H1 (cell line): ENCODE data around the gene CADM2. TPM values are rescaled to one million over a fixed set of nuclear protein-coding genes. Genes with fewer than 3 reads are reported as not detected.

ENCODE experiments used
- CTCF ChIA-PET: fragments of 300-600 bp; sonication (Branson Sonifier 250); formaldehyde crosslinking; loops from one replicate; lab custom pipeline; 2021; ENCODE audit not compliant: partially characterized antibody; lab: Charles Lee
- POLR2A ChIA-PET: fragments of 300-600 bp; sonication (Branson Sonifier 250); formaldehyde crosslinking; loops from one replicate; lab custom pipeline; 2021; ENCODE audit warnings: inconsistent platforms; ENCODE audit not compliant: partially characterized antibody; lab: Charles Lee
- DNase-seq, 2 experiments: peaks; one replicate each; pipeline versions ENCODE4 v3.0.0 to v3.0.0-alpha.2; 2010 to 2022; ENCODE audit warnings: low spot score in 2 of 2, low read depth in 1 of 2, mixed read lengths in 1 of 2
- FAIRE-seq: peaks from 2 replicates; lab custom pipeline; 2011; peaks lifted over from hg19 to GRCh38; lab: Jason Lieb, UNC
- H2AFZ ChIP-seq: 2 replicates; pipeline ENCODE4 v1.8.1; 2012; ENCODE audit warnings: low read length, inconsistent platforms
- H2AK5ac ChIP-seq: 2 replicates; pipeline ENCODE4 v1.6.1; 2013; ENCODE audit warnings: low read depth, low read length
- H2BK120ac ChIP-seq: replicated peaks from 2 replicates; pipeline ENCODE3; 2013; ENCODE audit warnings: low read depth, low read length, inconsistent platforms
- H2BK12ac ChIP-seq: 2 replicates; pipeline ENCODE4 v1.6.1; 2013; ENCODE audit warnings: low read depth, low read length
- H2BK15ac ChIP-seq: 2 replicates; pipeline ENCODE4 v1.6.1; 2013; ENCODE audit warnings: low read length
- H2BK20ac ChIP-seq: 2 replicates; pipeline ENCODE4 v1.6.1; 2013; ENCODE audit warnings: low read length
- H2BK5ac ChIP-seq: 2 replicates; pipeline ENCODE4 v1.6.1; 2013; ENCODE audit warnings: low read depth, low read length
- H3K14ac ChIP-seq: 2 replicates; pipeline ENCODE4 v1.6.1; 2013; ENCODE audit warnings: inconsistent platforms; ENCODE audit not compliant: insufficient read length
- H3K18ac ChIP-seq: 2 replicates; pipeline ENCODE4 v1.6.1; 2013; ENCODE audit warnings: low read length; ENCODE audit errors: extremely low read depth
- H3K23ac ChIP-seq: 2 replicates; pipeline ENCODE4 v1.6.1; 2013; ENCODE audit warnings: inconsistent platforms; ENCODE audit not compliant: insufficient read length
- H3K23me2 ChIP-seq: 2 replicates; pipeline ENCODE4 v1.6.1; 2013; ENCODE audit warnings: low read depth, low read length
- H3K27ac ChIP-seq: 2 replicates; pipeline ENCODE4 v1.6.1; 2011; ENCODE audit warnings: low read depth, low read length, inconsistent platforms
- H3K27me3 ChIP-seq, 4 experiments: replicated peaks in 1 of 4; 1 replicate in 1 of 4; 2 replicates in 3 of 4; pipeline versions ENCODE4 v1.6.1 to v1.8.1; 2011 to 2013; ENCODE audit warnings: low read length in 3 of 4, mild to moderate bottlenecking in 3 of 4, inconsistent platforms in 2 of 4, mixed read lengths in 2 of 4, moderate library complexity in 1 of 4; ENCODE audit not compliant: control insufficient read depth in 3 of 4, insufficient read depth in 3 of 4; ENCODE audit errors: extremely low read depth in 1 of 4
- H3K36me3 ChIP-seq, 4 experiments: 2 replicates each; pipeline versions ENCODE4 v1.6.1 to v1.8.1; 2011 to 2013; ENCODE audit warnings: mild to moderate bottlenecking in 4 of 4, low read length in 3 of 4, moderate library complexity in 2 of 4, control low read depth in 1 of 4, inconsistent platforms in 1 of 4; ENCODE audit not compliant: insufficient read depth in 4 of 4, control insufficient read depth in 2 of 4
- H3K4ac ChIP-seq: replicated peaks from 2 replicates; pipeline ENCODE3; 2013; ENCODE audit warnings: low read length, low read depth, mixed read lengths, inconsistent platforms; ENCODE audit not compliant: insufficient read length
- H3K4me1 ChIP-seq, 4 experiments: replicated peaks in 1 of 4; 1 replicate in 1 of 4; 2 replicates in 3 of 4; pipeline versions ENCODE4 v1.6.1 to v1.8.1; 2011 to 2013; ENCODE audit warnings: low read length in 3 of 4, inconsistent platforms in 2 of 4, mixed read lengths in 1 of 4; ENCODE audit not compliant: insufficient read depth in 4 of 4, control insufficient read depth in 3 of 4
- H3K4me2 ChIP-seq, 2 experiments: 2 replicates each; pipeline versions ENCODE4 v1.6.1 to v1.8.1; 2011 to 2013; ENCODE audit warnings: low read depth in 2 of 2, low read length in 2 of 2, control low read depth in 1 of 2, inconsistent platforms in 1 of 2, mild to moderate bottlenecking in 1 of 2; ENCODE audit not compliant: insufficient read depth in 1 of 2
- H3K4me3 ChIP-seq, 4 experiments: fragments of 200-600, 300-600 bp in 1 of 4; sonication (generic), shearing (Covaris generic), sonication (Bioruptor Twin) in 1 of 4; 2 replicates each; pipeline versions ENCODE4 v1.5.1 to v1.8.1; 2011 to 2016; ENCODE audit warnings: low read length in 4 of 4, low read depth in 3 of 4, control low read depth in 2 of 4, inconsistent platforms in 2 of 4, mild to moderate bottlenecking in 2 of 4, mixed read lengths in 1 of 4, moderate library complexity in 1 of 4; ENCODE audit not compliant: insufficient read depth in 2 of 4; ENCODE audit errors: extremely low read depth in 1 of 4
- H3K56ac ChIP-seq: replicated peaks from 2 replicates; pipeline ENCODE3; 2013; ENCODE audit warnings: low read depth, mild to moderate bottlenecking, mixed read lengths, low read length, inconsistent platforms; ENCODE audit not compliant: insufficient read length
- H3K79me1 ChIP-seq: 2 replicates; pipeline ENCODE4 v1.6.1; 2013; ENCODE audit warnings: low read depth, low read length, control low read depth
- H3K79me2 ChIP-seq, 2 experiments: 2 replicates each; pipeline versions ENCODE4 v1.6.1 to v1.8.1; 2012 to 2013; ENCODE audit warnings: low read length in 2 of 2, mild to moderate bottlenecking in 2 of 2, inconsistent platforms in 1 of 2; ENCODE audit not compliant: insufficient read depth in 2 of 2, control insufficient read depth in 1 of 2
- H3K9ac ChIP-seq, 4 experiments: replicated peaks in 1 of 4; 1 replicate in 1 of 4; 2 replicates in 3 of 4; pipeline versions ENCODE4 v1.6.1 to v1.8.1; 2011 to 2013; ENCODE audit warnings: low read depth in 3 of 4, low read length in 3 of 4, control low read depth in 2 of 4, mild to moderate bottlenecking in 2 of 4, moderate library complexity in 2 of 4, inconsistent platforms in 1 of 4; ENCODE audit errors: extremely low read depth in 1 of 4
- H3K9me3 ChIP-seq, 2 experiments: 2 replicates each; pipeline versions ENCODE4 v1.6.1 to v1.8.1; 2012 to 2013; ENCODE audit warnings: mild to moderate bottlenecking in 2 of 2, moderate library complexity in 2 of 2, control low read depth in 1 of 2, inconsistent platforms in 1 of 2, low read depth in 1 of 2, low read length in 1 of 2, mixed read lengths in 1 of 2; ENCODE audit not compliant: insufficient read depth in 2 of 2
- H4K20me1 ChIP-seq, 2 experiments: replicated peaks in 1 of 2; 2 replicates each; pipeline versions ENCODE3 to v1.8.1; 2011 to 2013; ENCODE audit warnings: inconsistent platforms in 2 of 2, low read length in 2 of 2, mild to moderate bottlenecking in 1 of 2; ENCODE audit not compliant: insufficient read depth in 2 of 2, control insufficient read depth in 1 of 2
- H4K5ac ChIP-seq: 2 replicates; pipeline ENCODE4 v1.6.1; 2013; ENCODE audit warnings: low read length, low read depth, mixed read lengths, inconsistent platforms; ENCODE audit not compliant: insufficient read length
- H4K8ac ChIP-seq: 2 replicates; pipeline ENCODE4 v1.8.0; 2013; ENCODE audit warnings: mild to moderate bottlenecking, moderate library complexity, low read length, inconsistent platforms; ENCODE audit not compliant: insufficient read depth; ENCODE audit errors: extremely low read depth
- H4K91ac ChIP-seq: replicated peaks from 2 replicates; pipeline ENCODE3; 2013; ENCODE audit warnings: low read length, mixed read lengths, inconsistent platforms; ENCODE audit not compliant: insufficient read length
- CHD1 ChIP-seq: IDR thresholded peaks from 2 replicates; pipeline ENCODE4 v1.6.1; 2012; ENCODE audit warnings: low read depth, low read length, improper control_type of control experiment
- CTBP2 ChIP-seq: IDR thresholded peaks from 2 replicates; pipeline ENCODE4 v1.7.0; 2011; ENCODE audit warnings: borderline replicate concordance, mild to moderate bottlenecking, moderate library complexity, mixed read lengths, low read length; ENCODE audit not compliant: insufficient read depth, insufficient read length
- GABPA ChIP-seq: IDR thresholded peaks from 2 replicates; pipeline ENCODE4 v1.6.1; 2011; ENCODE audit warnings: mild to moderate bottlenecking, low read length, moderate library complexity, borderline replicate concordance; ENCODE audit not compliant: insufficient read depth
- HDAC2 ChIP-seq, 2 experiments: fragments of 300-600 bp in 1 of 2; sonication (generic) in 1 of 2; IDR thresholded peaks; 2 replicates each; pipeline ENCODE4 v1.6.1; 2011 to 2012; ENCODE audit warnings: low read depth in 2 of 2, low read length in 2 of 2, mild to moderate bottlenecking in 2 of 2, moderate library complexity in 2 of 2, borderline replicate concordance in 1 of 2, inconsistent platforms in 1 of 2
- JUND ChIP-seq: IDR thresholded peaks from 2 replicates; pipeline ENCODE4 v1.6.1; 2011; ENCODE audit warnings: mild to moderate bottlenecking, improper control_type of control experiment, low read length
- KDM1A ChIP-seq: fragments of 200-600, 300-600 bp; sonication (generic); IDR thresholded peaks from 2 replicates; pipeline ENCODE4 v1.7.1; 2016; ENCODE audit warnings: mild to moderate bottlenecking, low read length, borderline replicate concordance
- NRF1 ChIP-seq: IDR thresholded peaks from 2 replicates; pipeline ENCODE4 v1.6.1; 2011; ENCODE audit warnings: mild to moderate bottlenecking, low read depth, low read length, improper control_type of control experiment
- RAD21 ChIP-seq, 2 experiments: IDR thresholded peaks in 1 of 2; conservative IDR thresholded peaks in 1 of 2; 2 replicates each; pipeline ENCODE4 v1.6.1; 2011; ENCODE audit warnings: low read depth in 2 of 2, low read length in 2 of 2, improper control_type of control experiment in 1 of 2, inconsistent platforms in 1 of 2, mild to moderate bottlenecking in 1 of 2, moderate library complexity in 1 of 2
- RFX5 ChIP-seq: IDR thresholded peaks from 2 replicates; pipeline ENCODE4 v1.6.1; 2011; ENCODE audit warnings: low read depth, low read length, improper control_type of control experiment, borderline replicate concordance
- RXRA ChIP-seq: IDR thresholded peaks from 2 replicates; pipeline ENCODE4 v1.6.1; 2011; ENCODE audit warnings: low read depth, mild to moderate bottlenecking, low read length, moderate library complexity; ENCODE audit not compliant: insufficient read depth
- SIN3A ChIP-seq, 2 experiments: IDR thresholded peaks in 1 of 2; conservative IDR thresholded peaks in 1 of 2; 2 replicates each; pipeline ENCODE4 v1.6.1; 2011 to 2012; ENCODE audit warnings: low read length in 2 of 2, improper control_type of control experiment in 1 of 2, low read depth in 1 of 2, mild to moderate bottlenecking in 1 of 2
- SIRT6 ChIP-seq: IDR thresholded peaks from one replicate; pipeline ENCODE4 v1.7.1; 2012; ENCODE audit warnings: low read length, inconsistent platforms
- SP2 ChIP-seq: IDR thresholded peaks from 2 replicates; pipeline ENCODE4 v1.6.1; 2012; ENCODE audit warnings: mild to moderate bottlenecking, low read length, inconsistent platforms
- SUZ12 ChIP-seq: fragments of 200-600 bp; sonication (generic); IDR thresholded peaks from 2 replicates; pipeline ENCODE4 v1.6.1; 2012; ENCODE audit warnings: mild to moderate bottlenecking, inconsistent platforms, low read length, moderate library complexity, mixed read lengths
- WGBS, 2 experiments: shearing (Covaris generic) in 1 of 2; methylation state at CpG; one replicate each; pipeline versions ENCODE4 v1.1.6 to v1.1.7; 2013 to 2015; ENCODE audit warnings: low lambda C conversion rate in 2 of 2, mixed read lengths in 2 of 2, inconsistent platforms in 1 of 2, low coverage in 1 of 2, missing lambda C conversion rate in 1 of 2; ENCODE audit not compliant: insufficient replicate concordance in 2 of 2, insufficient coverage in 1 of 2, insufficient read length in 1 of 2; ENCODE audit errors: extremely low coverage in 1 of 2, missing lambda C conversion rate in 1 of 2; 5-methylcytosine and 5-hydroxymethylcytosine counted together
- polyA plus RNA-seq, 7 experiments: library from polyadenylated mRNA; depleted of rRNA in 3 of 7; stranded (reverse) in 5 of 7; unstranded in 2 of 7; fragments of >200 nt in 5 of 7; fragments of 200-250 nt in 2 of 7; gene quantifications; 1 replicate in 5 of 7; 2 replicates in 1 of 7; 4 replicates in 1 of 7; pipeline versions ENCODE4 v1.2.1 to v1.2.3, GENCODE V29; 2011 to 2013; ENCODE audit warnings: missing spikeins in 2 of 7, mixed read lengths in 2 of 7
- total RNA-seq: library from RNA; stranded (reverse); fragmentation: NEBNext Ultra II Directional; extraction: Animal tissue kit (Norgen Biotek cat#: 25700); gene quantifications from 2 replicates; pipeline ENCODE4 v1.2.1, GENCODE V29; 2021

The CADM2 gene
- total and polyA plus RNA-seq, 2 of the 8 experiments (the other 6 are each of a cell fraction or from before 2014, with no cell fraction given) = 14.9 to 20.9 TPM

- Histone ChIP-seq H4K8ac (no peak overlapping the region), H2BK12ac (no peak overlapping the region), H4K5ac (no peak overlapping the region), H3K9ac (no peak overlapping the region), H2AK5ac (no peak overlapping the region), H2BK120ac (no peak overlapping the region), H3K79me2 (no peaks in the 10 kb centered on the region), H2BK20ac (no peak overlapping the region), H3K27me3 (no peaks in the 10 kb centered on the region), H4K20me1 (no peaks in the 10 kb centered on the region), H3K4me2 (no peak overlapping the region), H4K91ac (no peak overlapping the region), H3K23ac (no peak overlapping the region), H3K9me3 (no peaks in the 10 kb centered on the region), H3K4me1 (no peaks in the 10 kb centered on the region), H3K18ac (no peak overlapping the region), H3K14ac (no peak overlapping the region), H2AFZ (no peak overlapping the region), H3K36me3 (no peaks in the 10 kb centered on the region), H2BK15ac (no peak overlapping the region), H3K4me3 (no peak overlapping the region), H3K27ac (no peak overlapping the region), H3K79me1 (no peaks in the 10 kb centered on the region), H3K56ac (no peak overlapping the region), H3K4ac (no peak overlapping the region), H2BK5ac (no peak overlapping the region), H3K23me2 (no peaks in the 10 kb centered on the region)
- ChIA-PET CTCF (interaction anchor here (0.7 kb wide), 1 partner anchor 148 kb away, joined by 3 read pairs; no protein-coding TSS in a partner anchor), POLR2A (no interaction called here)
- 97% methylated on average over 3 of the region's 3 CpGs; no CpG with 5 or more reads in 1 of the 2 experiments for WGBS, 2 experiments
- DNase-seq (no peak), FAIRE-seq (no peak)
- TF ChIP-seq RXRA (no peak), KDM1A (no peak), CTBP2 (no peak), NRF1 (no peak), CHD1 (no peak), SP2 (no peak), SIRT6 (no peak), JUND (no peak), SIN3A (conservative IDR thresholded peaks at IDR 0.05 in 1 of 2, IDR thresholded peaks at IDR 0.05 in 1 of 2; ENCODE audit: low read depth in 1 of 2, low read length in 2 of 2) (no peak), HDAC2 (IDR thresholded peaks at IDR 0.05; ENCODE audit: borderline replicate concordance in 1 of 2, low read depth in 2 of 2, low read length in 2 of 2) (no peak), SUZ12 (no peak), RFX5 (no peak), RAD21 (IDR thresholded peaks at IDR 0.05 in 1 of 2, conservative IDR thresholded peaks at IDR 0.05 in 1 of 2; ENCODE audit: low read depth in 2 of 2, low read length in 2 of 2) (no peak), GABPA (no peak)
Observed at GRCh38 chr3:85570819-85571218, 612.0 kb downstream of the CADM2 start.
